ENCODE data around the gene SORBS2. TPM values are rescaled to one million over a fixed set of nuclear protein-coding genes. Genes with fewer than 3 reads are reported as not detected.

The SORBS2 gene
- total and polyA plus RNA-seq, 2 donors (not counting 1 experiment from before 2014, with no cell fraction given), result 0.33 to 3.0 TPM

GRCh38 chr4:185651851-185652250 lies 160.1 kb downstream of the SORBS2 start:
- Histone ChIP-seq H4K20me1 (ENCODE audit: control insufficient read depth, extremely low read depth, insufficient read depth, low read length) (no peaks in the 10 kb centered on the region), H3K4me2 (ENCODE audit: extremely low read depth, insufficient read depth, low read length) (no peak overlapping the region), H3K4me3 (replicated peaks in 1 of 4; ENCODE audit: control extremely low read depth in 1 of 4, insufficient read depth in 1 of 4, low read depth in 3 of 4, low read length in 4 of 4) (no peak overlapping the region), H3K27me3 (ENCODE audit: control insufficient read depth, insufficient read depth, low read length) (no peaks in the 10 kb centered on the region), H3K79me2 (ENCODE audit: control insufficient read depth, insufficient read depth, low read length) (no peaks in the 10 kb centered on the region), H3K27ac (ENCODE audit: insufficient read depth, low read length) (no peak overlapping the region), H3K36me3 (ENCODE audit: control insufficient read depth, insufficient read depth, low read length) (no peaks in the 10 kb centered on the region), H3K9me3 (ENCODE audit: control insufficient read depth, insufficient read depth, low read depth, low read length) (no peaks in the 10 kb centered on the region), H2AFZ (ENCODE audit: low read length) (no peak overlapping the region), H3K9ac (ENCODE audit: insufficient read depth, low read length) (no peak overlapping the region), H3K4me1 (ENCODE audit: control insufficient read depth, extremely low read depth, insufficient read depth, low read length) (no peaks in the 10 kb centered on the region)
- TF ChIP-seq CTCF (conservative IDR thresholded peaks at IDR 0.05 in 1 of 2, IDR thresholded peaks at IDR 0.05 in 1 of 2; ENCODE audit: low read depth in 1 of 2, low read length in 2 of 2), result no peak
- TF ChIP-seq EZH2 (IDR thresholded peaks at IDR 0.05; ENCODE audit: low read length, missing control alignments), result no peak
- DNase-seq (ENCODE audit: low read depth in 2 of 2), result no peak

GRCh38 chr4:185651137-185651677 lies 160.8 kb downstream of the SORBS2 start:
- Histone ChIP-seq H3K27ac (ENCODE audit: insufficient read depth, low read length) (no peak overlapping the region), H3K27me3 (ENCODE audit: control insufficient read depth, insufficient read depth, low read length) (no peaks in the 10 kb centered on the region)

GRCh38 chr4:185648631-185649030 lies 163.4 kb downstream of the SORBS2 start:
- Histone ChIP-seq H3K36me3 (ENCODE audit: control insufficient read depth, insufficient read depth, low read length) (no peaks in the 10 kb centered on the region), H3K4me2 (ENCODE audit: extremely low read depth, insufficient read depth, low read length) (no peak overlapping the region), H3K4me3 (replicated peaks in 1 of 4; ENCODE audit: control extremely low read depth in 1 of 4, insufficient read depth in 1 of 4, low read depth in 3 of 4, low read length in 4 of 4) (no peak overlapping the region), H4K20me1 (ENCODE audit: control insufficient read depth, extremely low read depth, insufficient read depth, low read length) (no peaks in the 10 kb centered on the region), H3K27me3 (ENCODE audit: control insufficient read depth, insufficient read depth, low read length) (no peaks in the 10 kb centered on the region), H2AFZ (ENCODE audit: low read length) (no peak overlapping the region), H3K4me1 (ENCODE audit: control insufficient read depth, extremely low read depth, insufficient read depth, low read length) (no peaks in the 10 kb centered on the region), H3K79me2 (ENCODE audit: control insufficient read depth, insufficient read depth, low read length) (no peaks in the 10 kb centered on the region), H3K9me3 (ENCODE audit: control insufficient read depth, insufficient read depth, low read depth, low read length) (no peaks in the 10 kb centered on the region), H3K27ac (ENCODE audit: insufficient read depth, low read length) (no peak overlapping the region), H3K9ac (ENCODE audit: insufficient read depth, low read length) (no peak overlapping the region)
- DNase-seq (ENCODE audit: low read depth in 2 of 2), result no peak
- no peak for TF ChIP-seq CTCF (conservative IDR thresholded peaks at IDR 0.05 in 1 of 2, IDR thresholded peaks at IDR 0.05 in 1 of 2; ENCODE audit: low read depth in 1 of 2, low read length in 2 of 2)
- TF ChIP-seq EZH2 (IDR thresholded peaks at IDR 0.05; ENCODE audit: low read length, missing control alignments), result no peak

More at GRCh38 chr4:185651137-185651677, 160.8 kb downstream of the SORBS2 start:
- no peaks in the 10 kb centered on the region for H3K9me3 ChIP-seq (ENCODE audit: control insufficient read depth, insufficient read depth, low read depth, low read length)
- H3K4me2 ChIP-seq (ENCODE audit: extremely low read depth, insufficient read depth, low read length), result no peak overlapping the region
- DNase-seq (ENCODE audit: low read depth in 2 of 2), result no peak
- no peaks in the 10 kb centered on the region for H3K4me1 ChIP-seq (ENCODE audit: control insufficient read depth, extremely low read depth, insufficient read depth, low read length)
- no peak overlapping the region for H3K9ac ChIP-seq (ENCODE audit: insufficient read depth, low read length)
- H3K79me2 ChIP-seq (ENCODE audit: control insufficient read depth, insufficient read depth, low read length), result no peaks in the 10 kb centered on the region
- no peaks in the 10 kb centered on the region for H3K36me3 ChIP-seq (ENCODE audit: control insufficient read depth, insufficient read depth, low read length)
- no peaks in the 10 kb centered on the region for H4K20me1 ChIP-seq (ENCODE audit: control insufficient read depth, extremely low read depth, insufficient read depth, low read length)
- TF ChIP-seq EZH2 (IDR thresholded peaks at IDR 0.05; ENCODE audit: low read length, missing control alignments) (no peak), CTCF (conservative IDR thresholded peaks at IDR 0.05 in 1 of 2, IDR thresholded peaks at IDR 0.05 in 1 of 2; ENCODE audit: low read depth in 1 of 2, low read length in 2 of 2) (no peak)
- no peak overlapping the region for H3K4me3 ChIP-seq (replicated peaks in 1 of 4; ENCODE audit: control extremely low read depth in 1 of 4, insufficient read depth in 1 of 4, low read depth in 3 of 4, low read length in 4 of 4)
- no peak overlapping the region for H2AFZ ChIP-seq (ENCODE audit: low read length)

Data from fibroblast of lung (primary cell).